WERI-Rb-1 (cell line): Measurements from ENCODE around the gene OMA1.

ENCODE experiments used
- DNase-seq: peaks from one replicate; pipeline ENCODE4 v3.0.0-alpha.2; 2020
- H3K27ac ChIP-seq: fragments of 250-450 bp; sonication (Bioruptor Pico); 2 replicates; pipeline ENCODE4 v1.5.1; 2020; ENCODE audit warnings: mild to moderate bottlenecking, moderate library complexity
- H3K27me3 ChIP-seq: fragments of 250-450 bp; sonication (Bioruptor Pico); 2 replicates; pipeline ENCODE4 v1.5.1; 2021; ENCODE audit warnings: mild to moderate bottlenecking, low read depth, moderate library complexity; ENCODE audit not compliant: insufficient read depth, severe bottlenecking
- H3K36me3 ChIP-seq: fragments of 250-450 bp; sonication (Bioruptor Pico); 2 replicates; pipeline ENCODE4 v1.5.1; 2020; ENCODE audit warnings: mild to moderate bottlenecking, moderate library complexity
- H3K4me3 ChIP-seq: 2 replicates; pipeline ENCODE4 v1.5.1; 2011; ENCODE audit warnings: low read depth, mild to moderate bottlenecking, control low read depth, low read length
- H3K9me3 ChIP-seq: fragments of 250-450 bp; sonication (Bioruptor Pico); 2 replicates; pipeline ENCODE4 v1.5.1; 2021; ENCODE audit warnings: mild to moderate bottlenecking, moderate library complexity; ENCODE audit not compliant: severe bottlenecking
- CTCF ChIP-seq: IDR thresholded peaks from 2 replicates; pipeline ENCODE4 v1.5.1; 2011; ENCODE audit warnings: low read depth, mild to moderate bottlenecking, control low read depth, inconsistent platforms, low read length

OMA1 gene

GRCh38 chr1:58431901-58432620 is 114.5 kb downstream of the OMA1 start:
- TF ChIP-seq CTCF: no peak
- Histone ChIP-seq H3K27ac (no peak overlapping the region), H3K9me3 (no peaks in the 10 kb centered on the region), H3K4me3 (no peak overlapping the region), H3K36me3 (no peaks in the 10 kb centered on the region), H3K27me3 (no peaks in the 10 kb centered on the region)
- DNase-seq: no peak
